Right ventricle myocardium superior (tissue), 1 donor: ENCODE measurements around the gene OSBPL3. TPM values are rescaled to one million over a fixed set of nuclear protein-coding genes. Genes with fewer than 3 reads are reported as not detected.

ENCODE experiments used
- ATAC-seq: fragments of 200-7000 bp; cut with Tn5 transposase; one replicate; pipeline ENCODE4 v1.9.1; 2020; ENCODE audit warnings: mild to moderate bottlenecking; ENCODE audit not compliant: poor library complexity
- DNase-seq: peaks from one replicate; pipeline ENCODE4 v3.0.0-alpha.2; 2020
- intact Hi-C: fragments of 100-400 bp; cut with DNase I; formaldehyde crosslinking; loops from one replicate; pipeline ENCODE4 v1.11.2; 2022
- total RNA-seq: library from RNA; stranded (reverse); fragmentation: NEBNext Ultra II Directional; extraction: Animal tissue kit (Norgen Biotek cat#: 25700); gene quantifications from one replicate; pipeline ENCODE4 v1.2.1, GENCODE V29; 2021
- donor health status: DM: no; HTN: yes; CAD: no; lungs with severe emphysema.

The OSBPL3 gene
- total RNA-seq, 1 donor from 2014 or later: 8.4 TPM

DNA sequence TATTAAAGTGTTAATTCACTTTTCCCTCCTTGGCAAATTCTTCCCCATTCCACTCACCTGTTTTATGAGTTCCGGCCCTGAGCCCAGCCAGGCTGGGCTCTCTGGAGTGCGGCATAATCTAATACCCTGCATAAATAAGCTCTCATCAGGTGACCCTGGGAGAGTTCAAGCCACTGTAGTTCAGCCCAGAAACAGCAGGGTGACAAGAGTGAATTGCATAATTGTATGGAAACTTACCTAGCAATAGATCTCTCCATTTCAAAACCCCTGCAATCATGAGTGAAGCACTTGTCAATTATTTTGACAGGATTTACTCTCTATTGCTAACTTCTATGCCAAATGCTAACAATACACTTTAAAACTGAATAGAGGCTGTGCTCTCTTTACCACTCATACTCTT, 94.7 kb downstream of the OSBPL3 start:
- intact Hi-C loops: no loop called here
- no peak for DNase-seq
- no peak for ATAC-seq

DNA sequence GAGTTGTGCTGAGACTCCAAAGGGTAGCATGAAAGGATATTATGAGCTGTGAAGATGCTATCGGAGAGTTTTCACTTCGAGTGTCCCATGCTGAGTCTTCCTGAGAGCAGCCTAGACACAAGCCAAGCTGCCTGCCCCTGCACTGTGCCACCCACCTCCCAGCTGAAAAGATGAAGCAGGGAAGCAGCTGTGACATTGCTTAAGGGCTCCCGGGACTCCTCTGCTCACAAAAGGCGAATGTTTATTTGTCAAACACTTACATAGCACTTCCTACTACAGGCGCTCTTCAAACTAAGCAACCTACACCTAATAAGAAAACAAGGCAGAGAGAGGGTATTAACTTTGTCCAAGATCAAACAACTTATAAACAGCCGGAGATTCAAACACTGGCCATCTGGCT, 95.6 kb downstream of the OSBPL3 start:
- DNase-seq: no peak
- ATAC-seq: no peak
- intact Hi-C loops: no loop called here

DNA sequence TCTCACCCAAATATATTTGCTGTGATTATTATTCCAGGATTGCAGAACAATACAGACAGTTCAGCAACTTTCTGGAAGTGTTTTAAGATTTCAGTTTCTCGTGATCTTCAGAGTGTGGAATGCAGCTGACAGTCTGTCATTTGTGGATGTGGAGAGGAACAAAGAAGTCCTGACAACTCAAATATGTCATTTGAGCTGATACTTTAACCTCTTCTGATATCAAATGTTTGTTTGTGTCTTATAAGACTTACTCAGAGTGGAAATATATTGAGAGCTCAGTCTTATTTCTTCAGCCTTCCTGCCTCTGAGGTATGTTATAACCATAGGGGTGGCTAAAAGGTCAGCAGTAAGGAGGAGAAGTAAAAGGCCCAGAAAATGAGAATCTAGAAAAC, 96.4 kb downstream of the OSBPL3 start:
- DNase-seq (no peak), ATAC-seq (no peak)
- intact Hi-C loops: no loop called here

DNA sequence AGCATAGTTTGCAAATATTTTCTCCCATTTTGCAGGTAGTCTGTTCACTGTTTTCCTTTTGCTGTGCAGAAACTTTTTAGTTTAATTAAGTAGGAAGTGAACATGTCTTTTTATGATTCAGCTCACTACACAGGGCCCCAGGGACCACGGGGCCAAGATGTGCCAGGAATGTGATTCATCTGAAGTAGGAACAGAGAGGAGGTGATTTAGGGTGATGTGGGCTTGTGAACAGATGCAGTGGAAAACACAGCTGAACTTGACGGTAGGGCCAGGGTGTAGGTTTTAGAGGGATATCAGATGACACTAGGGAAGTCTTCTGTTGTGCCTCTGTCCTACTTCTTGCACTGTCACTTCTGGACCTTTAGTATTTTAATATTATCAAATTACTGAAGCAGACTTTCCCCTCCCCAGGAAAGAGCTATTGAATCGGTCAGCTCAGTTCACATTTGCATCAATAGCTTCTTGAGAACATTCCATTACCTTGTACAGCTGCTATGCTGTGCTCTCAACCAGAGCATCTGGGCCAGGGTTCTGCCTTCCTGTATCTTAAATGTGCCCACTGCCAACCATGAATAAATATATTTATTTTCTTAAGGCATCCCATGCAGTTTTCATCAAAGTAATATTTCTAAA, 96.9 kb downstream of the OSBPL3 start:
- peak; percentile 91 for ATAC-seq
- intact Hi-C loops: no loop called here
- DNase-seq: peak; percentile 84

DNA sequence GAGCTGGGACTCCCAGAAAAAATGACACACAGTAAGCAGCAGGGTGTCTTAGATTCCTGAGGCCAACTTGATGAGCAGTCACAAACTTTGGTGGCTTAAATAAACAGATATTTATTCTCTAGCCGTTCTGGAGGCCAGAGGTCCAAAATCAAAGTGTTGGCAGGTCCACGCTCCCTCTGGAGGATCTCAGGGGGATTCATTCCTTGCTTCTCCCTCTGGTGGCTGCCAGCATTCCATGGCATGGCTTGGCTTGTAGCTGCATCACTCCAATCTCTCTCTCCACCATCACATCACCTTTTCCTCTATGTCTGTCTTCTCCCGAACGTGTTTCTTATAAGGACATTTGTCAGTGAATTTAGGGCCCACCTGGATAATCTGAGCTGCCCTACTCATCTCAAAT, 98.4 kb downstream of the OSBPL3 start:
- intact Hi-C loops: no loop called here
- DNase-seq: no peak
- no peak for ATAC-seq

DNA sequence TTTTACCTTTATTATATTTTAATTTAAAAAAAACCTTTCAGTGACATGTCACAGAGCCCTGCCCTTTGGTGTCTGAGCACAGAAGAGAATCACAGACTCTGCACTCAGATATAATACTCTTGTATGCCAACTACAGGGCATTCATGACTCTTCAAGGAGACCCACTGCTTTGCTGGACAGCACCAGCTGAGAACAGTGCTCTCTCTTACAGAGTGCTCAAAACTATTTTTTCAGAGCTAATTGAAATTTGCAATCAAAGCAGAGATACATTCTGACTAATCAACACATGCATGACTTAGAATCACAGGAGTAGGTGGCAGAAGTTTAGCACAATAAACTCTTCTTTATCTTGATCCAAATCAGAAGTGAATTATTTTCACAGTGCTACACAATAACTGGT, 99.1 kb downstream of the OSBPL3 start:
- intact Hi-C loops: no loop called here
- no peak for DNase-seq
- no peak for ATAC-seq

DNA sequence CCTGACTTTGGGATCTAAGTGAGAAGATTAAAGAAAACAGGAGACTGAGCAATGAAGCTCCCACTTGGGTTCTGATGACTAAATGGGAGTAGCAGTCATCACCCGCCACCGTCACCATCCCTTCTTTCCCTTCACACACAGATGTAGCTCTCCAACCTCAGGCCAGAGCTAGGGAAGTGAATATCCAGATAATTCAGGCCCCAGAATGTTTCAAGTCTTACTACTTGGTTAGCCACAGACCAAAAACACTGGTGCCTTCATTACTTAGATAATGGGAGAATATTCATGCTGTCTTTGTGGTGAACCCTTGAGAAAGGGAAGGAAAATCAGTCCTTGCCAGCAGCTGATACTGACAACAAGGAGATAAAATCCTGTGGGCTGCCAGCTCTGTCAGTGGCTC, 100.7 kb downstream of the OSBPL3 start:
- no peak for ATAC-seq
- intact Hi-C loops: no loop called here
- no peak for DNase-seq

DNA sequence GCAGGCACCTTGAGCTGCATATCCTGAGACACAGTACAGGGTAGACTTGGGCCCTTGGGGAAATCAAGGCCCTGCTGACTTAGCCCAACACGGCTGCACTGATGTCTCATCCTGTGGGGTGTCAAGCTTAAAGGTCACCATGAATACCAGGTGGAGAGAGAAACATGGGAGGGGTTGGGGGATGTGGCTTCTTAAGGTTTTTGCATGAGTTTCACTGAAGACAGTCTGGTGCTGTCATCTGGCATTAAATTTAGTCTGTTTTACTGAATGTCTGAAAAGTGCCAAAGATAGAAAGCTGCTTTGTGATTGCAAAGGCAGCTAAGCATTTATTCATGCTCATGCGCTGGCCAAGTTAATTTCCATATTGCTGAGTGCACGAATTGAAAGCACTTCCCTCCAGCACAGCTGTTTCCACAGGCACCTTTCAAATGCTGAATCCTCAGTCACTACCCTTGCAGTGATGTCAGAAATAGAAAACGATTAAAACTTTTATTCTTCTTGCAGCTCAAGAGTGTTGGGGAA, 102.1 kb downstream of the OSBPL3 start:
- intact Hi-C loops: no loop called here
- DNase-seq (no peak), ATAC-seq (peak; percentile 77)

DNA sequence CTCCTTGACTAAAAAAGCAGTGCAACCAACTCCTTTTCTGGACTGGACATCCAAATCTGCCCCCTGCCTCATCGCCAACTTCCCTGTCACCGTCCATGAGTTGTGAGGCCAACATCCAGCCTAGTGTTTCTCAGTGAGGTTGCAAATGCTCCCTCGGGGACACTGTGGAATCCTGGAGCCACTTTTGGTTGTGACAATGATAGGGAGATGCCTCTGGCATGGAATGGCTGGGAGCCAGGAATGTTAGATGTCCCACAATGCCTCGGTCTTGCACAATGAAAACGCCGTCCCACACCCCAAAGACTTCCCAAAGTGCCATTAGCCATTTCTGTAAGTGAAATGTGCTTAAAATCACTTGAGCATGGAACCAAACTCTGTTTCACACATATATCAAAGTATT, 105.2 kb downstream of the OSBPL3 start:
- no peak for ATAC-seq
- intact Hi-C loops: no loop called here
- DNase-seq: no peak

DNA sequence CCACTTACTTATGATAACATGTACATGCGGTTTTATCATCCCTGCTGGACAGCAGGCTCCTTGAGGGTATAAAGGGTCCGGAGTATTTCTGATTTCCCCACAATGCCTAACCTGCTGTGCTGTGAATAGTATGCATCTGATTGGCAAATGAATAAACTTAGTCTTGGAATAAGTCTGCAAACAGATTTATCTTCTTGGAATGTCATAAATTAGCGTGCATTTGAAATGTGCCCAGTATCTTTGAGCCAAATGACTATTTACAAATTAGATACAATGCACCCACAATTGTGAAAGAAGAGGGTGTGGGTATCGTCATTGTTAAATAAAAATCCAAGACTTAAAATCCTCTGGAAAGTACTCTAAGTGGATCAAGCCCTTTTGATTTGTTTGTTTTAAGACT, 106.0 kb downstream of the OSBPL3 start:
- ATAC-seq: no peak
- DNase-seq: no peak
- intact Hi-C loops: no loop called here

DNA sequence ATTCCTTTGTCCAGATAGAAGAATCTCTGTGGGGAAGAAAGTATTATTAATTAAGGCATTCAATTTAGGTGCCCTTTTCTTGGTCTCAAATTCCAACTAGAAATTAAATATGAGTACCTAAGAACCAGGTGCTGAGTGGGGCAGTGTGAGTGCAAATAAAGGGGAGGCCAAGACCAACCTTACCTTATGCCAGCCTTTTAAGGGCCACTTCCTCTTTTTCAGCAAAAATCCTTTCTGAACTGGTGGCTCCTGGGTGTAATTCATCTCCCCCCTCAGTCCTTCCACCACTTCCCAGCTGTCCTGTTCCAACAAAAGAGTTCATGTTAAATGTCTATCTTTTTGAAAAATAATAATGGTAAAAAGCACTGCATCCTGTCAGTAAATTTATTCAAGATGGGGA, 108.2 kb downstream of the OSBPL3 start:
- intact Hi-C loops: no loop called here
- no peak for ATAC-seq
- no peak for DNase-seq

DNA sequence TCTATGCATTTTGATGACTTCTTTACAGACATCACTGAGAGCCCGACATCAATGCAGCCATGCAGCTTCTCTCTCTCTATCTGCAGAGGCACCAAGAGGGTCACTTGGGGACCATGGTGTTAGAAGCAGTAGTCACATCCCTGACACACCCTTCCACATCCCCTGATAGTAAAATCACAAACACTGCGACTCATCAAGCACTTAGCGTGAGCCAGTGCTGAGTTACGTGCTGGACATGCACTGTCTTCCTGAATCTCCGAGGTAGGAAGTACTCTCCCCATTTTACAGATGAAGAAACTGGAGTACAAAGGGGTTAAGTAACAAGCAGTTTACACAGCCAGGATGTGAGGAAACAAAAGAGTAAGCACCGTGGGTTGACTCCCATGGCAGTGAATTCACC, 109.2 kb downstream of the OSBPL3 start:
- intact Hi-C loops: no loop called here
- ATAC-seq (no peak), DNase-seq (no peak)

DNA sequence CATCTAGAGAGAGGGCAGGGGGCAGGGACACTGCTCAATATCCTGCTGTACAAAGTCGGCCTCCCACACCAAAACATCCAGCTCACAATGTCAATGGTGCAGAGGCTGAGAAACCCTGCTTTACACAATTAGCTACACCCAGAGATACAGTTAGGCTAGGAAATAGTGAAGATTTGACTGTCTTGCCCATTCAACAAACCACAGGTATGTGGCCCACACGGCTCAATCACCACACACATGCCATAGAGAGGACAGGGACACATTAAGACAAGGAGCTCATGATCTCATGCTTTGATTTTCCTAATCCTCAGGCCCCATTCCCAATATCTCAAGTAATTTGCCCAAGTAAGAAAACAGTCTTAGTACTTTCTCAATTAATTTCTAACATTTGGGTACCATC, 110.4 kb downstream of the OSBPL3 start:
- intact Hi-C loops: no loop called here
- no peak for ATAC-seq

DNA sequence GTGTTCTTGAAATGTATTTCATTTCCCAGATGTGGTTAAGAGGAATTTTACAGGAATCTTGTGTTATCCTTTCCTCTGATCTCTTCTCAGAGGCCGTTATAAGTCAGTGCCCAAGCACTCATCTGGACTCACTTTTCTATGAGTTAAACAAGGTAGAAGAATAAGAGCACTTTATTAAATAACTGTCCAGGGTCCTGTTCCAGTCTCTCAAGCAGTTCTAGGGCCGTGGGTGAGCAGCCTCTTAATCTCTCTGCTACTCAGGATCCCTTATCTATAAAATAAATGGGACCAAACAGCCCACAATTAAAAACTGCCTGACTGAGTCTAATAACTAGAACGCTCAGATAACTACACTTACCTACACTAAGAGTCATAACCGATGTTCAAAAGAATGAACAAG, 111.2 kb downstream of the OSBPL3 start:
- intact Hi-C loops: no loop called here
- ATAC-seq: no peak
- no peak for DNase-seq

More for the DNA sequence above, 110.4 kb downstream of the OSBPL3 start:
- no peak for DNase-seq

DNA sequence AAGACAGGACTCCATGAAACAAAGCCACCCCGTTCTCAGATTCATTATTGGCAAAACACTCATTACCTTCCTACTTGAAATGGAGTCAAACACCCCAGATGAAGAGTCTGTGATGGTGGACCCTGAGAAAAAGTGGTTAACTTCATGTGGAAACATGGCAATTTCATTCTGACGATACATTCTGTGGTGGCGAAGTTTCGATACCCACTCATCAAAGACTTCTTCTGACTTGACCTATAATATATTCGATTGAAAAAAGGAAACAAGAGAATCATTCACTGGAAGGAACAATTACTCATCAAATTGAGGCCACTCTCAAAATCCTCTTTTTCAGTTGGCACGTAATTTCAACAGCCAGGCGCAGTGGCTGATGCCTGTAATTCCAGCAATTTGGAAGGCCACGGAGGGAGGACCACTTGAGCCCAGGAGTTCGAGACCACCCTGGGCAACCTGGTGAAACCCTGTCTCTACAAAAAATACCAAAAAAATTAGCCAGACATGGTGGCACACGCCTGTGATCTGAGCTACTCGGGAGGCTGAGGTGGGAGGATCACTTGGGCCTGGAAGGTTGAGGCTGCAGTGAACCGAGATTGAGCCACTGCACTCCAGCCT, 113.9 kb downstream of the OSBPL3 start:
- DNase-seq: no peak
- ATAC-seq: no peak
- intact Hi-C loops: no loop called here

DNA sequence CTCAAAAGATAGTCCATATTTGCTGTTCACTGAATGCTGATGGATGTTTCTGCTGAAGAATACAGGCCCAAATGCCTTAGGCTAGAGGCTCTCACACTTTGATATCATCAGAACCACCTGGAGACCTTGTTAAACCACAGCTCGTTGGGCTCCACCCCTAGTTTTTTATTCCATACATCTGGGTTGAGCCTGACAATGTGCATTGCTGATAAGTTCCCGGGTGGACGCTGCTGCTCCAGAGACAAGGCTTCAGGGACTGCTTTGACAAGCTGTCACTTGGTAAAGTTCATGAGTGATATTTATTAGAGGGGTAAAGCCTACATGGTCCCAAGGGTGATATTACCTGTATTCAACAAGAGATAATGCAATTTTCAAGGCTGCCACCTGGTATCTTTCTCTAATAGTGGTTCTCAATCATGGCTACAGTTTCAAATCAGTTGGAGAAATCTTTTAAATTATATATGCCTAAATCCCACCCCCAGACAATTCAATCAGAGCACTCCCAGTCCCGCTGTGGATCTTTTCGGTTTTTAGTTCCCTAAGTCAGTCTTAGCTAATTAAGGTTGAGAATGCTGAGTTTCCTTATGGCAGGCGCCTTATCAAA, 115.7 kb downstream of the OSBPL3 start:
- intact Hi-C loops: no loop called here
- no peak for ATAC-seq

DNA sequence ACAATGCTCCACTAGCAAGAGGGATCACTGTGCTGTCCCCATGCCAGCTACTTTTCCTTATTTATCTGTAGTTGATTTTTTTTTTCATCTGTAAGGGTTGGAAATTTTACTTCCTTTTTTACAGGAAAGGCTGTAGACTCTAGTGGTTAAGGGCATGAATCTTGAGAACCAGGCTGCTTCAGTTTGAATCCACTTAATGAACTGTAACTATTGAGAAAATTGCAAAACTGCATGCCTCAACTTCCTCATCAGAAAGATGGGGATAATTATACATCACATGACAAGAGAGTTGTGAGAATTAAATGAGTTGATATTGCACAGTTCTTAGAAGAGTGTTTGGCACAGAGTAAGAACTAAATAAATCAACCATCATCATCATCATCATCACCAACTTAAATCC, 116.4 kb downstream of the OSBPL3 start:
- no peak for DNase-seq
- no peak for ATAC-seq
- intact Hi-C loops: no loop called here

More for the DNA sequence above, 115.7 kb downstream of the OSBPL3 start:
- no peak for DNase-seq

DNA sequence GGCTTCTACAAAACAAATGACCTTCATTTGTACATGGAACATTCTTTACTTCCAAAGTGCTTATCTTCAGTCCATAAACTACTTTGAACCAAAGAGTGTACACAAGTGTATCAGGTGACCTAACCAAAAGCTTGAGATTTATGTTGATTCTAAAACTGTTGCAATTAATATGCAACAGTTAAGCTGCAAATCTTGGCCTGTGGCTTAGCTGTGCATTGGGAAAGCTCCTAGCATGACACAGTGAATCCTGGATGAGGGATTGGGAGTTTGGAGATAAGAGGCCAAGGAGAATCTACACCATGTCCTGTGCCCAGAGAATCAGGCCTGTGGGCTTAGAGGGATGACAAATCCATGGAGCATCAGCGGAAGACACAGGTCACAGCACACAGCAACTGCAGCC, 117.5 kb downstream of the OSBPL3 start:
- ATAC-seq (no peak), DNase-seq (no peak)
- intact Hi-C loops: no loop called here

DNA sequence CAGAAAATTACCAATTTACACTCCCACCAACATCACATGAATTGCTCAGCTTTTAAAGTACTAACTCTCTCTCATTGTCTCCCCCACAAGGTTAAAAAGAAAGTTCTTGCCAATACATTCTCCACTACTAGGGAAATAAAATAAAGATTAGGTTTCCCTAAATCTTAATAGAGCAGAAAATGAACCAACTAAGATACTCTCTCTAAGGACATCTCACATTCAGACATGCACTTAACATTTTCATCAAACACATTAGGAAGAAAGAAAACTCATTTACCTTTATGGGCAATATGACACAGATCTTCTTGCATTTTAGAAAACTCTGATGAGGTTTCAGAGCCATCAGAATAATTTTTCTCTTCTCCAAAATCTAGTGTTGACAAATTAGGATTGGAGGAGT, 118.6 kb downstream of the OSBPL3 start:
- DNase-seq: no peak
- no peak for ATAC-seq
- intact Hi-C loops: no loop called here

DNA sequence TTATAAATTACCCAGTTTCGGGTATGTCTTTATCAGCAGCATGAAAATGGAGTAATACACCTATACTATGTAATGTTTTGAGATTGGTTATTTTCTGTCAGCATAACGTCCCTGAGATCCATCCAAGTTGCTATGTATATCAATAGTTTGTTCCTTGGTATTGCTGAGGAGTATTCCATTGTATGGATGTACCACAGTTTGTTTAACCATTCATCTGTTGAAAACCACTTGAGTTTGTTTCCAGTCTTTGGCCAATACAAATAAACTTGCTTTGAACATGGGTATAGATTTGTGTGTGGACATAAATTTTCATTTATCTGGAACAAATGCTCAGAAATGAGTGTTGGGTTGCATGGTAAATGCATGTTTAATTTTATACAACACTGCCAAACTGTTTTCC, 119.4 kb downstream of the OSBPL3 start:
- intact Hi-C loops: no loop called here
- DNase-seq: no peak
- no peak for ATAC-seq
